Measurements from ENCODE around the gene PTCSC3. TPM values are rescaled to one million over a fixed set of nuclear protein-coding genes. Genes with fewer than 3 reads are reported as not detected.

Gene PTCSC3
- total RNA-seq, 1 experiment from 2014 or later = not detected

GRCh38 chr14:36134038-36134437 is 42.5 kb downstream of the PTCSC3 start:
- no peak overlapping the region for H3K4me3 ChIP-seq (ENCODE audit: low read depth, low read length)
- ChIA-PET POLR2A (no interaction called here), CTCF (no interaction called here)
- DNase-seq = no peak
- H3K27me3 ChIP-seq (replicated peaks; ENCODE audit: control insufficient read depth, insufficient read depth, low read length) = no peaks in the 10 kb centered on the region
- no peaks in the 10 kb centered on the region for H3K9me3 ChIP-seq
- H3K36me3 Mint-ChIP-seq (ENCODE audit: insufficient read depth, unreplicated experiment) = no peaks in the 10 kb centered on the region
- no peaks in the 10 kb centered on the region for H3K4me1 ChIP-seq
- H3K27me3 Mint-ChIP-seq (ENCODE audit: insufficient read depth, unreplicated experiment) = peaks cover 13% of the 10 kb centered on the region
- no peak overlapping the region for H3K27ac Mint-ChIP-seq (ENCODE audit: unreplicated experiment)
- TF ChIP-seq CTCF (IDR thresholded peaks at IDR 0.05; ENCODE audit: insufficient read depth in 1 of 2, low read depth in 1 of 2, low read length in 1 of 2, severe bottlenecking in 1 of 2, unreplicated experiment in 1 of 2) = no peak
- H3K36me3 ChIP-seq (ENCODE audit: control insufficient read depth, insufficient read depth, low read length) = no peaks in the 10 kb centered on the region
- H3K4me3 Mint-ChIP-seq (ENCODE audit: unreplicated experiment) = no peak overlapping the region
- H3K9me3 Mint-ChIP-seq (ENCODE audit: unreplicated experiment) = no peaks in the 10 kb centered on the region
- intact Hi-C loops (cut with micrococcal nuclease; ENCODE audit: unreplicated experiment) = no loop called here
- BruUV-seq (replicated peaks) = no TSS peak
- no peaks in the 10 kb centered on the region for H3K4me1 Mint-ChIP-seq (ENCODE audit: low read depth, unreplicated experiment)

- Mint-ChIP-seq H3K27me3 (ENCODE audit: insufficient read depth, unreplicated experiment) (peaks cover 13% of the 10 kb centered on the region), H3K4me1 (ENCODE audit: low read depth, unreplicated experiment) (no peaks in the 10 kb centered on the region), H3K27ac (ENCODE audit: unreplicated experiment) (no peak overlapping the region), H3K4me3 (ENCODE audit: unreplicated experiment) (no peak overlapping the region), H3K36me3 (ENCODE audit: insufficient read depth, unreplicated experiment) (no peaks in the 10 kb centered on the region), H3K9me3 (ENCODE audit: unreplicated experiment) (no peaks in the 10 kb centered on the region)
- Histone ChIP-seq H3K36me3 (ENCODE audit: control insufficient read depth, insufficient read depth, low read length) (no peaks in the 10 kb centered on the region), H3K4me3 (ENCODE audit: low read depth, low read length) (no peak overlapping the region), H3K4me1 (no peaks in the 10 kb centered on the region), H3K9me3 (no peaks in the 10 kb centered on the region), H3K27me3 (replicated peaks; ENCODE audit: control insufficient read depth, insufficient read depth, low read length) (no peaks in the 10 kb centered on the region)
- POLR2A ChIA-PET = no interaction called here
- CTCF ChIA-PET = no interaction called here
- BruUV-seq (replicated peaks) = no TSS peak
- no peak for TF ChIP-seq CTCF (IDR thresholded peaks at IDR 0.05; ENCODE audit: insufficient read depth in 1 of 2, low read depth in 1 of 2, low read length in 1 of 2, severe bottlenecking in 1 of 2, unreplicated experiment in 1 of 2)
- DNase-seq = no peak
- intact Hi-C loops (cut with micrococcal nuclease; ENCODE audit: unreplicated experiment) = no loop called here
These were observed 43.7 kb downstream of the PTCSC3 start for GRCh38 chr14:36132826-36133225.

DNA sequence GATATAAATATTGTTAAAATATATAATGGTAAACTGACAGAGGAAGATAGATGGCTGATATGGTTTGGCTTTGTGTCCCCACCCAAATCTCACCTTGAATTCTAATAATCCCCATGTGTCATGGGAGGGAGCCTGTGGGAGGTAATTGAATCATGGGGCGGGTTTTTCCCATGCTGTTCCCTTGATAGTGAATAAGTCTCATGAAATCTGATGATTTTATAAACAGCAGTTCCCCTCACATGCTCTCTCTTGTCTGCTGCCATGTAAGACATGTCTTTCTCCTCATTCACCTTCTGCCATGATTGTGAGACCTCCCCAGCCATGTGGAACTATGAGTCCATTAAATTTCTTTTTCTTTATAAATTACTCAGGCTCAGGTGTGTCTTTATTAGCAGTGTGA is 46.3 kb downstream of the PTCSC3 start:
- no peaks in the 10 kb centered on the region for H3K4me1 Mint-ChIP-seq (ENCODE audit: low read depth, unreplicated experiment)
- no peaks in the 10 kb centered on the region for H3K9me3 Mint-ChIP-seq (ENCODE audit: unreplicated experiment)
- no peak overlapping the region for H3K4me3 ChIP-seq (ENCODE audit: low read depth, low read length)
- BruUV-seq (replicated peaks) = no TSS peak
- TF ChIP-seq CTCF (IDR thresholded peaks at IDR 0.05; ENCODE audit: insufficient read depth in 1 of 2, low read depth in 1 of 2, low read length in 1 of 2, severe bottlenecking in 1 of 2, unreplicated experiment in 1 of 2) = no peak
- no peak overlapping the region for H3K4me3 Mint-ChIP-seq (ENCODE audit: unreplicated experiment)
- H3K36me3 Mint-ChIP-seq (ENCODE audit: insufficient read depth, unreplicated experiment) = no peaks in the 10 kb centered on the region
- no peaks in the 10 kb centered on the region for H3K36me3 ChIP-seq (ENCODE audit: control insufficient read depth, insufficient read depth, low read length)
- H3K27ac Mint-ChIP-seq (ENCODE audit: unreplicated experiment) = no peak overlapping the region
- DNase-seq = no peak
- ChIA-PET POLR2A (no interaction called here), CTCF (no interaction called here)
- intact Hi-C loops (cut with micrococcal nuclease; ENCODE audit: unreplicated experiment) = no loop called here
- H3K27me3 Mint-ChIP-seq (ENCODE audit: insufficient read depth, unreplicated experiment) = peaks cover 13% of the 10 kb centered on the region
- H3K27me3 ChIP-seq (replicated peaks; ENCODE audit: control insufficient read depth, insufficient read depth, low read length) = no peaks in the 10 kb centered on the region
- no peaks in the 10 kb centered on the region for H3K9me3 ChIP-seq
- no peaks in the 10 kb centered on the region for H3K4me1 ChIP-seq

Data from Caco-2 (cell line).